Measurements from ENCODE around the gene ATG16L1.
"Not testable (repeated sequence)": the region's sequence is repeated elsewhere in the genome, so short reads cannot be mapped to it uniquely, and the experiment has no call there.

Gene ATG16L1

GRCh38 chr2:233328922-233329321 is 77.4 kb downstream of the ATG16L1 start:
- no peak for DNase-seq (ENCODE audit: low read depth in 2 of 2, low spot score in 1 of 2)

GRCh38 chr2:233329489-233330135 is 78.1 kb downstream of the ATG16L1 start:
- DNase-seq (ENCODE audit: low read depth in 2 of 2, low spot score in 1 of 2): no peak

GRCh38 chr2:233331536-233331935 is 80.1 kb downstream of the ATG16L1 start:
- peak; percentile 57 for DNase-seq (ENCODE audit: low read depth in 2 of 2, low spot score in 1 of 2)

GRCh38 chr2:233332125-233332524 is 80.7 kb downstream of the ATG16L1 start:
- no peak for DNase-seq (ENCODE audit: low read depth in 2 of 2, low spot score in 1 of 2)

GRCh38 chr2:233334915-233335314 is 83.4 kb downstream of the ATG16L1 start:
- DNase-seq (ENCODE audit: low read depth in 2 of 2, low spot score in 1 of 2): no peak

GRCh38 chr2:233336091-233336490 is 84.6 kb downstream of the ATG16L1 start:
- DNase-seq (ENCODE audit: low read depth in 2 of 2, low spot score in 1 of 2): not testable (repeated sequence)

GRCh38 chr2:233336541-233336940 is 85.1 kb downstream of the ATG16L1 start:
- no peak for DNase-seq (ENCODE audit: low read depth in 2 of 2, low spot score in 1 of 2)

- DNase-seq (ENCODE audit: low read depth in 2 of 2, low spot score in 1 of 2): no peak
These were observed 86.6 kb downstream of the ATG16L1 start for GRCh38 chr2:233338046-233338445.

- no peak for DNase-seq (ENCODE audit: low read depth in 2 of 2, low spot score in 1 of 2)
These were observed 87.4 kb downstream of the ATG16L1 start for GRCh38 chr2:233338812-233339368.

GRCh38 chr2:233339427-233339826 is 88.0 kb downstream of the ATG16L1 start:
- no peak for DNase-seq (ENCODE audit: low read depth in 2 of 2, low spot score in 1 of 2)

GRCh38 chr2:233341296-233341695 is 89.8 kb downstream of the ATG16L1 start:
- DNase-seq (ENCODE audit: low read depth in 2 of 2, low spot score in 1 of 2): no peak

GRCh38 chr2:233342301-233342700 is 90.8 kb downstream of the ATG16L1 start:
- no peak for DNase-seq (ENCODE audit: low read depth in 2 of 2, low spot score in 1 of 2)

GRCh38 chr2:233343171-233343705 is 91.8 kb downstream of the ATG16L1 start:
- DNase-seq (ENCODE audit: low read depth in 2 of 2, low spot score in 1 of 2): no peak
